Ecto neural progenitor cell (in vitro differentiated cells): ENCODE measurements around the gene RAB30.
"Not testable (repeated sequence)": the region's sequence is repeated elsewhere in the genome, so short reads cannot be mapped to it uniquely, and the experiment has no call there.

Experiments
- DNase-seq: peaks from one replicate; pipeline ENCODE4 v3.0.0-alpha.2; 2018; ENCODE audit warnings: low spot score

RAB30 gene

DNA sequence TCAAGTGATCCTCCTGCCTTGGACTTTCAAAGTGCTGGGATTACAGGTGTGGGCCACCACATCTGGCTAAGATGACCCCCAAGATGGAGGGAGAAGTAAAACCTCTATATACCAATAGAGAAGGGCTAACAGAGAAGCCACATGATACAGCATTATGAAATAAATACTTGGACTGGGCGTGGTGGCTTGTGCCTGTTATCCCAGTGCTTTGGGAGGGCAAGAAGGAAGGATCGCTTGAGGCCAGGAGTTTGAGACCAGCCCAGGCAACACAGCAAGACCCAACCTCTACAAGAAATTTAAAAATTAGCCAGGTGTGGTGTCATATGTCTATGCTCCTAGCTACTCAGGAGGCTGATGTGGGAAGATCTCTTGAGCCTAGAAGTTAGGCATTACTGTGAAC lies 61.7 kb downstream of the RAB30 start:
- DNase-seq = no peak

GRCh38 chr11:83009136-83009535 lies 62.6 kb downstream of the RAB30 start:
- not testable (repeated sequence) for DNase-seq

DNA sequence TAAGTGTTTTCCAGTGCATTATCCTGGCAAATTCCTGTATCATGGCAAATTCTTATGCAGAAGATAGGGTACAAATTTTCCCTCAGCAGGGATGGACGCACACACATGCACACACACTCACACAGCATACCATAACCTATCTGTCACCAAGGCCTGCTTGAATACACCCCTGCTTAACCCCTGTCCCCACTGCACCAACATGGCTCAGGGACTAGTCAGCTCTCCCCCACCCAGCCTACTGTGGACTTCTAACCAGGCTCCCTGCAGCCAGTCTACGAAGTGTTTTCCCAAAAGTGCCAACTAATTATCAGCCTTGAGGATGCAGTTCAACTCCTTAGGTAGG lies 63.1 kb downstream of the RAB30 start:
- no peak for DNase-seq

GRCh38 chr11:83007909-83008580 lies 63.7 kb downstream of the RAB30 start:
- peak; percentile 83 for DNase-seq

DNA sequence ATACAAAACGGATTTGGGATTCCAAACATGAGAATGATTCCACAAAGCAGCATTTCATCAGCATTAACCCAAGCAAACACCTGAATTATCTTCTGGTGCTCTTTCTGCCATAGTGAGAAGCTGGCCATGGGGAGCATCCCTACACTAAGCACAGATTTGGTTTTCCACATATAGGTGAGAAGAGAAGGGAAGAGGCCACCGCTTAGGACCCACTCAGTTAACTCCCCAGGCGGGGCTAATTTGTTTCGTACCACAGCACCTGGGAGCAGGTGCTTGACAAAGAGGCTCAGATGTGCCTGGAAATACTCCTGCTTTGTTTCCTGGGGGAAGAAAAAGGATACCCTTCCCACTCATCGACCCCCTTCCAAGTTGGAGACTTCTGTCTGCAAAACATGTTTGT lies 64.2 kb downstream of the RAB30 start:
- no peak for DNase-seq

DNA sequence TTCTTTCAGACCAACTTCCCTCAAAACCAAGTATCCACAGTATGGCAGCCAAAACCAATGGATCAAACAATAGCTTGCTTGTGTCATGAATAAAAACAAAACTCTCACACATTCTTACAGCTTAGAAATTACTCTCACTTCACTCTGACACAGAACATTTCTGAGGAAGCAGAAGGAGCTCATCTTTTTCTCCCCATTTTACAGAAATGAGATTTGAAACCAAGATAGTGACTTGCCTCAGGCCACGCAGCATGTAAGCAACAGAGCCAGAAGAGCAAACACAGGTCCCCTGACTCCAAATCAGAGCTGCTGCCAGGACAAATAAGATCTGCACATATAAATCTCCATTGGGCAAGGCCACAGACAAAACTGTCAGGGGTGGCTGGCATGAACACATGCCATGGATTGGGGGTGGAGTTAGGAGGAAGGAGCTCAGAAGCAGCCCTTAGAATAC lies 64.8 kb downstream of the RAB30 start:
- no peak for DNase-seq

GRCh38 chr11:83004746-83005556 lies 66.7 kb downstream of the RAB30 start:
- no peak for DNase-seq

GRCh38 chr11:83002522-83002921 lies 69.2 kb downstream of the RAB30 start:
- no peak for DNase-seq

DNA sequence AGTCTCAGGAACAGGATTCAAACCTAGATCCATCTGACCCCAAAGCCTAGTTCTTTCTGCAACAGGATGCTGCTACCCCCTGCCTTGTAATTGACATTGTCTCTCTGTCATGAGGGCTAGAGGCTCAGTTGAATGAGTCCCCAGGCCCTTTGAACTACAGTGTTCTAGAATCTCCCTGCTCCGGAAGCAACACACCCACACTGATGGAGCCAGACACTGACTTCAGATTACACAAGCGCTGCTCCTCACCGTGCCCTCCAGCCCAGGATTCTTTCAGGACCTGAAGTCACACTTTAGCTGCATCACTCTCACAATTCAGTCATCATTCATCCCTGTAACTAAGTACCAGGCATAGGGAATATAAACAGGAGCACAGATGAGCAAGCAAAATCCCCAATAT lies 69.6 kb downstream of the RAB30 start:
- DNase-seq = no peak

GRCh38 chr11:83000381-83000780 lies 71.3 kb downstream of the RAB30 start:
- no peak for DNase-seq

GRCh38 chr11:82999232-82999631 lies 72.5 kb downstream of the RAB30 start:
- DNase-seq = no peak

DNA sequence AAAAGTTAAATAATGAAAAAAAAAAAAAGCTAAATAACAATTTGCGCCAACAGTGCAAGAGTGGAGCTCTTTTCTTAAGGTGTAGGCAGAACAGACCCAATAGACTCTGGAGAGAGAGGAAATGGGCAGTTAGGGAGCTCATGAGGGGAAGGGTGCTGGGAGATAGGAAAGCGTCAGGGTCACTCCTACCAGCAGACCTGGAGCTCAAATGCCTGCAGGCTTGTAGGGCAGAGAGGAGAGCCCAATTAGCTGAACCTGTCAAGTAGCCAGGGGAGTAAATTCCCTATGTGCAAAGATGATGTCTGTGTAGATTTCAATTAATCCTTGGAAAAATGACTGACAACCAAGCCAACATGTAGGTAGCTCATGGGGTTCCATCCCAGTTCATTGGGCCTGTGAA lies 73.0 kb downstream of the RAB30 start:
- no peak for DNase-seq

- DNase-seq = no peak
Measured at GRCh38 chr11:82996966-82997606, 74.6 kb downstream of the RAB30 start.

- no peak for DNase-seq
Measured at GRCh38 chr11:82995754-82996398, 75.8 kb downstream of the RAB30 start.

DNA sequence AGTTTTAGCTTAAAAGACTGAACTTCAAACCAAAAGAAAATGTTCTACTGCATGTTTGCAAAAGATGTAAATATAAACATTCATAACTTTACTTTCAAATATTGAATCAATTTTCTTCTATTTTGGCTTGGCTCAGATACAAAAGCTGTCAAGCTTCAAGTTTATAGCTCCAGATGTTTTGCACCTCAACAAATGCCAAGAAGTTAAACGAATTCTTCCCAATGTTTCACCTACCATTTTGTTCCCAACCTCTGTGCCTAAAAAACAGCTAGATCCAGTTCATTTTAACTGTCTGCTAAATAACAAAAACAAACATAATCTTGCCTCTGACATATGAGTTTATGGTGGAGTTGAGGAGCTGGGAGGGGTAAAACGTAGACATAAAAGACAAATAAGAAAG lies 76.5 kb downstream of the RAB30 start:
- DNase-seq = no peak

DNA sequence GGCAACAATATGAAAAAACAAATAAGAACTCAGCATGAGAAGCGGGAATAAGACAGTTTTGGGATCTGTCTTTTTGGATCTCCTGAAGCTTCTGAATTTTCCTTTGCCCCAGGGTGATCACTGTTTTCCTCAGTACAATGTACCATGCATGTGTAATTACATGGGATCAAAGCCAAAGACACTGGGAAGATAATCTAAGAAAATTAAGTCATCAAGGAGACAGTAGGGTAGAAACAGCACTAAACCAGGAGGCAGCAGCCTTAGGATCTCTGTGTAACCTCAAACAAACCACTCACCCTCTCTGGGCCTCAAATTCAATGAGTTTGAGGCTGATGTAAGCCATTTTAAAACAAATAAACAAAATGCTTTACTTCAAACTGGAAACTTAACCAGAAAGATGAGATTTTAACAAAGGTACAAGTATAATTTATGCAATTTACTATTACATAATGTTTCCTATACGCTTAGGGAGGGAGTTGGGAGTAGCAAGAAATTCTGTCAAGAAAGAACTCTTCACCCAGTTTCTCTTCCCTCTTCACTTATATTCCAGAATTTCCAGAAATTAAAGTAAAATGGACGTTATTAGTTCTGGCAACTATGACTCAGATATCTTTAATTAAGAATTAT lies 77.0 kb downstream of the RAB30 start:
- DNase-seq = no peak

- DNase-seq = no peak
Measured at GRCh38 chr11:82992223-82992622, 79.5 kb downstream of the RAB30 start.

- DNase-seq = no peak
Measured at GRCh38 chr11:82989628-82990404, 81.9 kb downstream of the RAB30 start.

DNA sequence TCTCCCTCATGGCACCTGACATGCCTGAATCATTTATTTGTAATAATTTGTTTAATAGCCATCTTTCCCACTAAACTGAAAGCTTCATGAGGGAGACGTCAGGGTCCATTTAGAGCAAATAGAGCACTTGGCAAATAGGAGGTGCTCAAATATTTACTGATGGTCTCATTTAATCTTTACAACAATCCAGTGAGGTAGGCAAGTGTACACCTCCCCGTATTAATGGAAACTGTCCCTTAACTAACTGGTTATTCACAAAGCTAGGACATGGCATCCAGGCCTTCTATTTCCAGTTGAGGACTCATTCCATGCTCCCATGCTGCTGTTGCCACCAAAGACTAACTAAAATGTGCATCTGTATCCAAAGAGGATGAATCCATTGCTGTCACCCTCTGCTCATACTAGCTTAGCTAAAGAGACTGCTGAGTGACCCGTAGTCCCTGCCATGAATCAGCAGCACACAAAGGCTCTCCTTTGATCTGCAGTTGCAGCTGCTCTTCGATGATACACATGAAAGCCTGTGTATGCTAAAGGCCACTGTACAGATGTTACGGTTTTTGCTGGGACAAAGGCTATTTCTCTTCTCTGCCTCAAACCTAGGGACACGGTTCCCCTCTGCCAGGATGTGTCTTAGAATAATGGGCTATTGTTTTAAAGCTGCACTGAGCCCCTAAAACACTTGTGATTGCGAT lies 82.6 kb downstream of the RAB30 start:
- DNase-seq = no peak

DNA sequence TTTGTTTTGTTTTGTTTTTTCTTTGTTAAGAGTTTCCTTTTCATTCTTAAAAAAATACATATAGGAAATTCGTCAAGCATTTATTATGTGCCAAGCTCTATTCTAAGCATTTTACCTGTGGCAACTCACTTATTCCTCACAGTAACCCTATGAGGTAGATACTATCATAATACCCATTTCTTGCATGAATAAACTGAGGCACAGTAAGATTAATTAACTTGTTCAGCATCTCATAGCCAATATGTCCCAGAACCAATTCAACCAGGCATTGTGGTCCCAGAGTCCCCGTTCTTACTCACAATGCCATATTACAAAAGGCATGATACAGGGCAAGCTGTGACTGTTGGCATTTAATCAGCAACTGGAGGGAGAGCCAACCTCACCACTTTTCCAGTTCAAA lies 83.7 kb downstream of the RAB30 start:
- no peak for DNase-seq

DNA sequence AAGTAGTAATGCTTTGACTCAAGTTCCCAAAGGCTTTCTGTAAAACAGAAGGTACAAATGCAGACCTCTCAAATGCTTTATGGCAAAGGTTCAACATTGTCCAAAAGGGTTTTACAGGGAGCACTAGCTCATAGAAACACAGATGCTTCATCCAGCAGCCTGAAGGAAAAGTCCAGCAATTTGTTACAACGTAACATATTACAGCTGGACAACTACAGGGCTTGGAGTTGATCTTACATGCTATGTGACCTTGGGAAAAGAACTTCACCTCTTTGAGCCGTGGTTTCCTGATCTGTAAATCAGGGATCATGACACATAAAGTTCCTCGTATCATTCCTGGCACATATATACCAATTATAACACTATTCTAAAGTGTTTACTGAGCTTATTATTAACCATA lies 85.3 kb downstream of the RAB30 start:
- no peak for DNase-seq
